HG02763 (cell line): ENCODE results near the gene UNCX.

ENCODE experiments used
- ATAC-seq: cut with Tn5 transposase; IDR thresholded peaks from one replicate; pipeline ENCODE4 v1.9.1; 2021; ENCODE audit warnings: mild to moderate bottlenecking, moderate library complexity; ENCODE audit not compliant: unreplicated experiment

The UNCX gene

GRCh38 chr7:1231214-1232102 lies 1.2 kb upstream of the UNCX start:
- no peak for ATAC-seq

GRCh38 chr7:1232103-1232466 lies 587 bp upstream of the UNCX start:
- ATAC-seq, result no peak

- no peak for ATAC-seq
Observed at GRCh38 chr7:1233333-1234048, 819 bp downstream of the UNCX start.

GRCh38 chr7:1234049-1234880 lies 1.6 kb downstream of the UNCX start:
- ATAC-seq, result no peak

- no peak for ATAC-seq
Observed at GRCh38 chr7:1234881-1235500, 2.3 kb downstream of the UNCX start.

GRCh38 chr7:1235501-1236131 lies 2.9 kb downstream of the UNCX start:
- ATAC-seq, result no peak

GRCh38 chr7:1236132-1236661 lies 3.5 kb downstream of the UNCX start:
- no peak for ATAC-seq

GRCh38 chr7:1236831-1237701 lies 4.4 kb downstream of the UNCX start:
- ATAC-seq, result no peak

GRCh38 chr7:1237704-1238255 lies 5.1 kb downstream of the UNCX start:
- no peak for ATAC-seq

GRCh38 chr7:1238450-1238882 lies 5.8 kb downstream of the UNCX start:
- ATAC-seq, result no peak

- no peak for ATAC-seq
Observed at GRCh38 chr7:1238931-1239802, 6.5 kb downstream of the UNCX start.

- no peak for ATAC-seq
Observed at GRCh38 chr7:1239803-1240516, 7.3 kb downstream of the UNCX start.

GRCh38 chr7:1240517-1241257 lies 8.0 kb downstream of the UNCX start:
- no peak for ATAC-seq

GRCh38 chr7:1241258-1241602 lies 8.6 kb downstream of the UNCX start:
- no peak for ATAC-seq

- ATAC-seq, result no peak
Observed at GRCh38 chr7:1241603-1242255, 9.1 kb downstream of the UNCX start.

GRCh38 chr7:1242256-1242605 lies 9.6 kb downstream of the UNCX start:
- ATAC-seq, result no peak
